HG03460 (cell line): ENCODE results near the gene SLC39A11.
"Not testable (repeated sequence)": the region's sequence is repeated elsewhere in the genome, so short reads cannot be mapped to it uniquely, and the experiment has no call there.

ENCODE experiments used
- ATAC-seq: cut with Tn5 transposase; IDR thresholded peaks from one replicate; pipeline ENCODE4 v1.9.1; 2021; ENCODE audit not compliant: unreplicated experiment

SLC39A11 gene

GRCh38 chr17:72765368-72766153 lies 326.9 kb downstream of the SLC39A11 start:
- ATAC-seq: no peak

- no peak for ATAC-seq
Measured at GRCh38 chr17:72764632-72765041, 327.9 kb downstream of the SLC39A11 start.

GRCh38 chr17:72763981-72764380 lies 328.5 kb downstream of the SLC39A11 start:
- ATAC-seq: no peak

- not testable (repeated sequence) for ATAC-seq
Measured at GRCh38 chr17:72761893-72762575, 330.5 kb downstream of the SLC39A11 start.

- ATAC-seq: no peak
Measured at GRCh38 chr17:72761431-72761830, 331.1 kb downstream of the SLC39A11 start.

- no peak for ATAC-seq
Measured at GRCh38 chr17:72760368-72760767, 332.1 kb downstream of the SLC39A11 start.

- no peak for ATAC-seq
Measured at GRCh38 chr17:72759301-72759700, 333.2 kb downstream of the SLC39A11 start.

GRCh38 chr17:72756256-72756655 lies 336.2 kb downstream of the SLC39A11 start:
- no peak for ATAC-seq

- no peak for ATAC-seq
Measured at GRCh38 chr17:72754513-72754912, 338.0 kb downstream of the SLC39A11 start.

GRCh38 chr17:72751746-72752145 lies 340.7 kb downstream of the SLC39A11 start:
- ATAC-seq: no peak

GRCh38 chr17:72749119-72749572 lies 343.3 kb downstream of the SLC39A11 start:
- no peak for ATAC-seq

- ATAC-seq: no peak
Measured at GRCh38 chr17:72747501-72747900, 345.0 kb downstream of the SLC39A11 start.

GRCh38 chr17:72745241-72745640 lies 347.2 kb downstream of the SLC39A11 start:
- ATAC-seq: no peak

- no peak for ATAC-seq
Measured at GRCh38 chr17:72743037-72743467, 349.4 kb downstream of the SLC39A11 start.

- ATAC-seq: no peak
Measured at GRCh38 chr17:72737151-72737690, 355.3 kb downstream of the SLC39A11 start.

GRCh38 chr17:72735592-72735991 lies 356.9 kb downstream of the SLC39A11 start:
- ATAC-seq: no peak

GRCh38 chr17:72735048-72735447 lies 357.4 kb downstream of the SLC39A11 start:
- no peak for ATAC-seq

GRCh38 chr17:72734613-72735012 lies 357.9 kb downstream of the SLC39A11 start:
- ATAC-seq: no peak

GRCh38 chr17:72733619-72734282 lies 358.7 kb downstream of the SLC39A11 start:
- ATAC-seq: no peak

- ATAC-seq: no peak
Measured at GRCh38 chr17:72732893-72733618, 359.4 kb downstream of the SLC39A11 start.

GRCh38 chr17:72730077-72730476 lies 362.4 kb downstream of the SLC39A11 start:
- ATAC-seq: no peak
